Neural cell (in vitro differentiated cells): ENCODE data around the gene IGSF9B. TPM values are rescaled to one million over a fixed set of nuclear protein-coding genes. Genes with fewer than 3 reads are reported as not detected.

Experiments
- H2AFZ ChIP-seq: fragments of 200-600, 300-800 bp; sonication (generic), shearing (Covaris generic); 2 replicates; pipeline ENCODE4 v1.6.0; 2014; ENCODE audit warnings: low read depth, mild to moderate bottlenecking, antibody characterized with exemption, low read length, moderate library complexity
- H3F3A ChIP-seq: fragments of 200-600 bp; shearing (Covaris generic); 2 replicates; pipeline ENCODE4 v1.6.1; 2016; ENCODE audit warnings: mild to moderate bottlenecking, moderate library complexity, mixed read lengths, antibody characterized with exemption, low read length; ENCODE audit not compliant: insufficient read depth, poor library complexity, severe bottlenecking
- H3K27ac ChIP-seq: fragments of 200-600, 300-800 bp; sonication (generic), shearing (Covaris generic); 2 replicates; pipeline ENCODE4 v1.5.1; 2014; ENCODE audit warnings: mild to moderate bottlenecking, low read length, moderate library complexity
- H3K27me3 ChIP-seq: fragments of 300-800, 200-600 bp; sonication (generic), shearing (Covaris generic); 2 replicates; pipeline ENCODE4 v1.6.0; 2014; ENCODE audit warnings: mild to moderate bottlenecking, low read depth, low read length, moderate library complexity; ENCODE audit not compliant: insufficient read depth
- H3K36me3 ChIP-seq: fragments of 300-800, 200-600 bp; sonication (generic), shearing (Covaris generic); 2 replicates; pipeline ENCODE4 v1.5.1; 2014; ENCODE audit warnings: mild to moderate bottlenecking, antibody characterized with exemption, low read length, moderate library complexity; ENCODE audit not compliant: insufficient read depth
- H3K4me2 ChIP-seq: fragments of 300-800, 200-600 bp; sonication (generic), shearing (Covaris generic); 2 replicates; pipeline ENCODE4 v1.6.0; 2014; ENCODE audit warnings: mild to moderate bottlenecking, low read length
- H3K4me3 ChIP-seq: fragments of 300-800, 200-600 bp; sonication (generic), shearing (Covaris generic); 2 replicates; pipeline ENCODE4 v1.5.1; 2014; ENCODE audit warnings: mild to moderate bottlenecking, low read length, moderate library complexity
- H3K79me2 ChIP-seq: fragments of 200-600 bp; shearing (Covaris generic); replicated peaks from 2 replicates; pipeline ENCODE4 v1.6.0; 2014; ENCODE audit warnings: mild to moderate bottlenecking, low read length, moderate library complexity; ENCODE audit not compliant: insufficient read depth
- H3K9ac ChIP-seq: fragments of 300-800, 200-600 bp; sonication (generic), shearing (Covaris generic); 2 replicates; pipeline ENCODE4 v1.6.1; 2016; ENCODE audit warnings: mild to moderate bottlenecking, low read length, mixed read lengths
- H3K9me2 ChIP-seq: fragments of 200-600 bp; shearing (Covaris generic); 2 replicates; pipeline ENCODE4 v1.6.1; 2016; ENCODE audit warnings: mild to moderate bottlenecking, low read length, mixed read lengths; ENCODE audit not compliant: insufficient read depth
- H3K9me3 ChIP-seq: fragments of 200-600, 300-800 bp; sonication (generic), shearing (Covaris generic); 2 replicates; pipeline ENCODE4 v1.6.1; 2016; ENCODE audit warnings: mild to moderate bottlenecking, mixed run types, low read length, moderate library complexity, mixed read lengths
- H4K20me1 ChIP-seq: fragments of 200-600 bp; shearing (Covaris generic); 2 replicates; pipeline ENCODE4 v1.6.1; 2016; ENCODE audit warnings: mild to moderate bottlenecking, mixed run types; ENCODE audit not compliant: insufficient read depth
- CTCF ChIP-seq: fragments of 450-650 bp; IDR thresholded peaks from 2 replicates; pipeline ENCODE4 v1.5.1; 2014; ENCODE audit warnings: antibody characterized with exemption, mild to moderate bottlenecking, moderate library complexity; ENCODE audit not compliant: poor library complexity, severe bottlenecking
- EP300 ChIP-seq: fragments of 450-650 bp; conservative IDR thresholded peaks from 2 replicates; pipeline ENCODE4 v1.6.1; 2014; ENCODE audit warnings: antibody characterized with exemption, mild to moderate bottlenecking, moderate library complexity; ENCODE audit not compliant: poor library complexity, severe bottlenecking
- EZH2 ChIP-seq: fragments of 200-600, 300-800 bp; shearing (Covaris generic), sonication (generic); IDR thresholded peaks from 2 replicates; pipeline ENCODE4 v1.6.1; 2014; ENCODE audit warnings: antibody characterized with exemption, low read length, borderline replicate concordance, mild to moderate bottlenecking; ENCODE audit not compliant: insufficient read depth, poor library complexity, severe bottlenecking
- MXI1 ChIP-seq: fragments of 450-650 bp; conservative IDR thresholded peaks from 2 replicates; pipeline ENCODE4 v1.6.1; 2014; ENCODE audit warnings: antibody characterized with exemption, mild to moderate bottlenecking; ENCODE audit not compliant: poor library complexity, severe bottlenecking
- POLR2AphosphoS5 ChIP-seq: IDR thresholded peaks from 2 replicates; pipeline ENCODE4 v1.6.1; 2012
- RAD21 ChIP-seq: fragments of 450-650 bp; conservative IDR thresholded peaks from 2 replicates; pipeline ENCODE4 v1.6.1; 2014; ENCODE audit warnings: antibody characterized with exemption, mild to moderate bottlenecking, moderate library complexity
- REST ChIP-seq: IDR thresholded peaks from 2 replicates; pipeline ENCODE4 v1.6.1; 2012; ENCODE audit warnings: borderline replicate concordance
- SMC3 ChIP-seq: fragments of 450-650 bp; conservative IDR thresholded peaks from 2 replicates; pipeline ENCODE4 v1.6.1; 2014; ENCODE audit warnings: antibody characterized with exemption, mild to moderate bottlenecking, moderate library complexity; ENCODE audit not compliant: poor library complexity
- TAF1 ChIP-seq: IDR thresholded peaks from 2 replicates; pipeline ENCODE4 v1.6.1; 2012; ENCODE audit warnings: low read depth
- polyA plus RNA-seq: library from polyadenylated mRNA; depleted of rRNA; stranded (reverse); fragments of >200 nt; gene quantifications from 2 replicates; pipeline ENCODE4 v1.2.3, GENCODE V29; 2014

IGSF9B gene
- polyA plus RNA-seq, 1 donor from 2014 or later: 2.3 TPM

- no peaks in the 10 kb centered on the region for H3K9me2 ChIP-seq
- H3K27ac ChIP-seq: no peak overlapping the region
- no peak overlapping the region for H3K4me2 ChIP-seq
- H3K4me3 ChIP-seq: no peak overlapping the region
- no peaks in the 10 kb centered on the region for H3K27me3 ChIP-seq
- H3K36me3 ChIP-seq: peaks cover 7% of the 10 kb centered on the region
- H3K9ac ChIP-seq: no peak overlapping the region
- H4K20me1 ChIP-seq: no peaks in the 10 kb centered on the region
- TF ChIP-seq RAD21 (no peak), EP300 (no peak), MXI1 (no peak), POLR2AphosphoS5 (no peak), SMC3 (no peak), EZH2 (no peak), CTCF (no peak), REST (no peak), TAF1 (no peak)
- H3F3A ChIP-seq: no peaks in the 10 kb centered on the region
- no peaks in the 10 kb centered on the region for H3K9me3 ChIP-seq
- H2AFZ ChIP-seq: no peak overlapping the region
- H3K79me2 ChIP-seq: no peaks in the 10 kb centered on the region
These were observed 53.7 kb downstream of the IGSF9B start for GRCh38 chr11:133903056-133903455.

- Histone ChIP-seq H3F3A (no peaks in the 10 kb centered on the region), H3K4me3 (no peak overlapping the region), H3K27me3 (no peaks in the 10 kb centered on the region), H3K79me2 (no peaks in the 10 kb centered on the region), H3K27ac (no peak overlapping the region), H3K9me2 (no peaks in the 10 kb centered on the region), H3K9me3 (no peaks in the 10 kb centered on the region), H3K4me2 (no peak overlapping the region), H2AFZ (no peak overlapping the region), H4K20me1 (no peaks in the 10 kb centered on the region), H3K9ac (no peak overlapping the region), H3K36me3 (peaks cover 7% of the 10 kb centered on the region)
- TF ChIP-seq REST: no peak
- no peak for TF ChIP-seq RAD21
- TF ChIP-seq POLR2AphosphoS5: no peak
- no peak for TF ChIP-seq SMC3
- no peak for TF ChIP-seq EZH2
- no peak for TF ChIP-seq MXI1
- TF ChIP-seq EP300: no peak
- TF ChIP-seq CTCF: no peak
- no peak for TF ChIP-seq TAF1
These were observed 54.3 kb downstream of the IGSF9B start for GRCh38 chr11:133902506-133902905.
